Activated CD8-positive, alpha-beta memory T cell treated with anti-CD3 and anti-CD28 coated beads, Interleukin-2, amount 50 U/mL, for 1 hour (primary cell): ENCODE data around the gene SMCO3.

Experiments used
- DNase-seq: peaks from one replicate; pipeline ENCODE4 v3.0.0-alpha.2; 2020; ENCODE audit errors: extremely low read depth

Gene SMCO3

GRCh38 chr12:14814014-14814413 is at the start of gene SMCO3:
SMCO3 (minus strand) TSS chr12:14814182; CDS start chr12:14806680, 7,502 bp downstream.
- no peak for DNase-seq

GRCh38 chr12:14860490-14860889 is 46.5 kb upstream of the SMCO3 start:
- no peak for DNase-seq

DNA sequence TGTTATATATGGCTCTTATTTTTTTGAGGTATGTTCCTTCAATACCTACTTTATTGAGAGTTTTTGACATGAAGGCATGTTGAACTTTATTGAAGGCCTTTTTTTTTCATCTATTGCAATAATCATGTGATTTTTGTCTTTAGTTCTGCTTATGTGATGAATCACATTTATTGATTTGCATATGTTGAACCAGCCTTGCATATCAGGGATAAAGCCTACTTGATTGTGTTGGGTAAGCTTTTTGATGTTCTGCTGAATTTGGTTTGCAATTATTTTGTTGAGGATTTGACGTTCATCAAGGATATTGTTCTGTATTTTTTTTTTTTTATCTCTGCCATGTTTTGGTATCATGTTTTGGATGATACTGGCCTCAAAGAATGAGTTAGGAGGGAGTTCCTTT is 44.5 kb upstream of the SMCO3 start:
- DNase-seq: no peak

GRCh38 chr12:14854586-14855183 is 40.7 kb upstream of the SMCO3 start:
- DNase-seq: no peak

GRCh38 chr12:14853961-14854360 is 40.0 kb upstream of the SMCO3 start:
- no peak for DNase-seq

DNA sequence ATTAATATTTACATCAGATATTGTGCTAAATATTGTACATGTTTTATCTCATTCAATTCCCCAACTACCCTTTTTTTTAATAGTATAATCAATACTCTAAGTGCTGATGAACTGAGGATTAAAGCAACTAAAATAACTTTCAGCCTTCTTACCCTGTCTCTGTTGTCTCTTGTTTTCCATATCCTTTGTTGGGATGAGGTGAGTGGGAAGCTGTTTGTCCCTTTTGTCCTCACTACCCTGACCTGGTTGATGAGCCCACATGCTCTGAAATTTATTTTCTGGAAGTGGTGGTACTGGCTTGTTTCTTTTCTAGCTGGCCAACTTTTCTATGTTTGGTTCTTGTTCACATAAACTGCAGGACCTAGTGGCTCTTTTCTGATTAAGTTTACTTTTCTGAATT is 38.9 kb upstream of the SMCO3 start:
- DNase-seq: no peak

DNA sequence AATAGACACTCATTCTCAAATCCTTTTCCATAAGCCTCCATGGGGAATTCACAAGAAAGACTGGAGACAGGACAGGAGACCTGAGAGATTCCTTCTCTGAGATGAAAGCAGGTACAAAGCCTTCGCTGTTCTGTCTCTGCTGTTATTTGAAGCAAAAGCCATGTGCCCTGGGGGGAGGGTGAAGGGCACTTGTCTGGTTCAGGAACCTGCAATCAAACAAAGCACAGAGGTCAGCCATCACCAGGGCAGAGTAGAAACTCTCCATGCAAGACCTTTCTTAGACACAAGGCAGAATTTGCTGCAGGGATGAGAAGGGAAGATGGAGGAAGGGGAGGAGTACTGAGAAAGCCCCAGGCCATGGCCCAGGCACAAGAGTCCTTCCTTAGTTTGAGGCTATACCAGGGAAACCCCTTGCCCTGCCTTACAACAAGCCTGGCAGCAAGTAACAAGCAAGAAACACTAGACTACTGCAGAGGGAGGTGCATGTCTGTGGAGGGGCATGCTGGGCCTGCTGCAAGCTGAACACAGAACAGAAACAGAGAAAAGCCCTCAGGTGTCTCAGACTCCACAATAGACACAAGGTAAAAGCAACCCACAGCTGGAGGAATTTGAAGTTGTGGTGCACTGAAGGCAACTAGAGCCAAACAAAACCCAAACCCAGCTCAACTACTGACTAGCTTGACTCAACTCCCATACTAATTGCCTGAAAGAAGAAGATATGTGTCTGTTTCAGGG is 37.1 kb upstream of the SMCO3 start:
- DNase-seq: no peak

- no peak for DNase-seq
These were observed 35.7 kb upstream of the SMCO3 start for GRCh38 chr12:14849661-14850060.

GRCh38 chr12:14846876-14847580 is 33.0 kb upstream of the SMCO3 start:
- no peak for DNase-seq

DNA sequence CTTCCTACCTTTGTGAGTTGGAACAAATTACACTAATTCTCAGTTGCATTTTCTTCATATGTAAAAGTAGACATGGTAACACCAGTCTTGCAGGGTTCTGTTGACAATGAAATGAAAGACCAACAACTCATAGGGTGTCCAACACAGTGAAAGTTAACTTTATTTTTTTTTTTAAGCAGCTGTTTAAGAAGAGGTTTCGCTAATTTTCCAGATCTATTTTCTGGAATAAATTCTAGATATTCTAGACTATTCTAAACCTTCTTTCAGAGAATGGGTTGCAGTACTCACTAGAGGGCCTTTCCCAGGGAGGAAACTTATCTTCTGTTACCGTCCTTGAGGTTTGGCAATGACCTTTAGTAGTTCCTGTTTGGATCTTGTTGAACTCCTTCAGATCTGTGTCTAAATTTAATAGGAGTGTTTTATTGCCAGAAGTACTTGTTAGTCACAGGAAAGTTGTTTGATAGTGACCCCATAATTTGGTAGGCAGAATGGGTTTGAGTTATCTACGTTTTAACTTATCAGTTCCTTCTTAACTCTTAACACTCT is 32.1 kb upstream of the SMCO3 start:
- DNase-seq: no peak

GRCh38 chr12:14845350-14845750 is 31.4 kb upstream of the SMCO3 start:
- peak; percentile 7 for DNase-seq

DNA sequence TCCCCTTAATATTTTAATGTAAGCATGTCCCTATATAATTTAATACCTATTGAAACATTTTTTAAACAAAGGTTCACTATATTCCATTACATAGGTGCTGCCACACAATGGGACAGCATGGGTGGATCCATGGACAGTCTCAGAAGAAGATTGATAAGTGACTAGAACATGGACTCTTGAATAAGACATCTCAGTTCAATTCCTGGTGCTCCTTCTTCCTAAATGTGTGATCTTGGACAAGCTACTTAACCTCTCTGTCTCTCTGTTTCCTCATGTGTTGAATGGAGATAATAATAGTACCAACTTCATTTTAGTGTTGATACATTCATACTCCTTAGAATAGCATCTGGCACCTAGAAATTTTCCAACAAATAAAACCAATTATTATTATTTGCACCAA is 30.4 kb upstream of the SMCO3 start:
- DNase-seq: no peak

DNA sequence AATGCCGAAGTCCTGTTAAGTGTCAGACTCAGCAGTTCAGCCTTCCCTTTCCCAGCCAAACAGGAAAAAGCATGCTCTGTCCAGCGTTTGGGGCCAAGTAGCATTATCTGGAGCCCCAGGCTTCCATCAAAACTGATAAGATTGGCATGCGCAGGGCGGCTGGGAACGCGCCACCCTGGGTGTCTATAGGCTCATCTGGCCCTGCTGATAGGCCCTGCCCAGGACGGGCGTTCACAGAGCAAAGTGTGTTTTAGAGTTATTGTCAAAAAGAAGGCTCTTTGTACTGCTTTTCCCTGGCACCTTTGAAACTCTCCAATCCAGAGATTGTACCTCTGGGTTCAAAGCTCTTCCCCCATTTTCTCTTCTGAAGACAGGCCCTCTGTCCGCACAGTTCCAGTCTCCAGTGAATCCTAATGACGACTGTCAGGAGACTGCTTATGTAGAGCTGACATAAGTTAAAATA is 29.5 kb upstream of the SMCO3 start, which contains the start of gene ART4:
TSS of gene ART4 (minus strand) at position 102 of the 463 bp plus-strand sequence. CDS start 413 bp downstream, outside the sequence.
- DNase-seq: no peak

DNA sequence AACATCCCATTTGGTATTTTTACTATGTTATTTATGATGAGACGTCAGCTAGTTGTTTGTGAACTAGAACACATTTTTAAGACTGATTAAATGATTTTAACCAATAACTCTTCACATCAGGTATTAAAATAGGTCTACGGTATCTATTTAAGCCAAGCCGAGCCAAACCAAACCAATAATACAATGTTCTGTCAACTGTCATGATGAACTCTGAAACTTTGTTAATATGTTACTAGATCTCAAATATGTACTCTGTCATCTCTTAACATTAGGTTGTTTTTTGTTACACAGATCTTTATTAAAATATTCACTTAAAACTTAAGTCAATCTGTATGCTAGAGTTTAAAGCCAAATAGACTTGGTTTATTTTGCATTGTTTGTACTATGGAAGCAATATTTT is 28.3 kb upstream of the SMCO3 start:
- DNase-seq: no peak

DNA sequence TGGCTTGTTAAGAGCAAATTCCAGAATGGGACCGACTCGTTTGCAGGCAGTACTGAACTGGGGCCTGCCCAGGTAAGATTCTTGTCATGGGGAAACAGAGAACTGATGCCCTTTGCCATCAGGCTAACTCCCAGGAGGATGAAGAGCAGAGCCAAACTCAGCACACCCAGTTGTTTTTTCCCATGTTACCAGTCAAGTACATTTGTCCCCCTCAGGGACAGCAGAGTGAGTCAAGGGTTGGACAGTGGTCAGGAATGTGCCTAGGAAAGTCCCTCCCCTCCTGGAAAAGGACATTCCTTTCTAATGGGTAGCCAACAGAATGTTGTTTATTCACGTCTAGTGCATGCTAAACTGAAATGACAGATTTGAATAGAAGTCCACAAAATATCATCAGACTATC is 27.8 kb upstream of the SMCO3 start:
- no peak for DNase-seq

- no peak for DNase-seq
These were observed 26.6 kb upstream of the SMCO3 start for GRCh38 chr12:14840616-14841015.

DNA sequence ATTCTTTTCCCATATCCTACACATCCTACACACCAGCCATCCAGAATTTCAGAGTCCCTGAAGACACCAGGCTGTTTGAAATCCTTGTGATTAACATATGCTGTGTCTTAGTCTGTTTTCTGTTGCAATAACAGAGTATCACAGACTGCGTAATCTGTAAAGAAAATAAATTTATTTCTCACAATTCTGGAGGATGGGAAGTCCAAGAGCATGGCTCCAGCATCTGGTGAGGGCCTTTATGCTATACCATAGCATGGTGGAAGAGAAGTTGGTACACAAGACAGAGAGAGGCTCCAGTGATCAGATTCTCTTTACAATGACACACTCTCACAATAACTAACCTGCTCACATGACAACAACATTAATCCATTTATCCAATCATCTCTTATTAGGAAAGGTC is 25.3 kb upstream of the SMCO3 start:
- DNase-seq: no peak

DNA sequence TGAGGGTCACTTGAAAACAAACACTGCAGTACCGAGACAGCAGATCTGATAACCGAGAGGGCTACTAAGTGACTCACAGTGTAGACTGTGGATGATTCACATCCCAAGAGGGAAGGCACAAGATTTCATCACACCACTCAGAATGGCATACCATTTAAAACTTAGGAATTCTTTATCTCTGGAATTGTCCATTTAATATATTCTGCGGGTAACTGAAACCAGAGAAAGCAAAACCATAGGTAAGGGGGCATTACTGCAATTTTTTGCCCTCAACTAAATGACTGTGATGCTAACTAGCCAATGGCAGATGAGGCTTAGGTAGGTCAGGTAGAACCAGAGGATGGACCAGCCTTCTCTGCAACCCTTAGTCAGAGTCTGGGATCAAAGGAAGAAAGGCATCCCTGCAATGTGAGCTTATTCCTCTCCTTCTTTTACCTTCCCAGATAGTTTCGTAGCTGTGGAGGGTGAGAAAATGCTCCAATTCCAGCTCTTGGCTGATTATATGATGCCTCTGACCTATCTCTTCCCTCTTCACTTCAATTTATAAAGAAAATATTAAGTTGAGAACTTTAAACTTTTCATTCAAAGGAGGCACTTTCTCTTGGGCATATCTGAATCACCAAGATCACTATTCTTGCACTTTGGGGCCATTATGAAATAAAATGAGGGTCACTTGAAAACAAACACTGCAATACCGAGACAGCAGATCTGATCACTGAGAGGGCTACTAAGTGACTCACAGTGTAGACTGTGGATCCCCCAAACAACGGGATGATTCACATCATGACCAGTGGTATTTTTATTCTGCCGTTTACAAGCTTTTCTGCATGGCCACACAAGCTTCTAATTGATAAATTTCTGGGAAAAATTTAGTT is 22.6 kb upstream of the SMCO3 start:
- DNase-seq: no peak

GRCh38 chr12:14834509-14834908 is 20.5 kb upstream of the SMCO3 start:
- DNase-seq: no peak

GRCh38 chr12:14833952-14834351 is 20.0 kb upstream of the SMCO3 start:
- no peak for DNase-seq

- DNase-seq: no peak
These were observed 19.4 kb upstream of the SMCO3 start for GRCh38 chr12:14833336-14833735.

- DNase-seq: no peak
These were observed 14.9 kb upstream of the SMCO3 start for GRCh38 chr12:14828892-14829291.
